Activated B cell treated with CpG ODN at 0.5 μM for 24 hours (primary cell): ENCODE measurements around the gene JTB. TPM values are rescaled to one million over a fixed set of nuclear protein-coding genes. Genes with fewer than 3 reads are reported as not detected.

Source experiments
- ATAC-seq: fragments of 200-7000 bp; cut with Tn5 transposase; one replicate; pipeline ENCODE4 v1.10.0; 2021; ENCODE audit warnings: low read depth, mild to moderate bottlenecking, moderate library complexity
- CTCF ChIA-PET: fragments of 350-600 bp; sonication (Branson Sonifier 250); formaldehyde crosslinking; loops from one replicate; lab custom pipeline; 2021; ENCODE audit warnings: antibody characterized with exemption; lab: Charles Lee
- POLR2A ChIA-PET: fragments of 350-600 bp; sonication (Branson Sonifier 250); formaldehyde crosslinking; loops from one replicate; lab custom pipeline; 2021; ENCODE audit warnings: antibody characterized with exemption; lab: Charles Lee
- DNase-seq: peaks from one replicate; pipeline ENCODE4 v3.0.0; 2022
- H3K27ac Mint-ChIP-seq: one replicate; pipeline ENCODE4 v1.8.0; 2020; ENCODE audit warnings: mixed read lengths
- H3K27me3 Mint-ChIP-seq: one replicate; pipeline ENCODE4 v1.8.0; 2021; ENCODE audit warnings: mixed read lengths
- H3K36me3 Mint-ChIP-seq: one replicate; pipeline ENCODE4 v1.8.0; 2021; ENCODE audit warnings: low read depth, mixed read lengths
- H3K4me1 Mint-ChIP-seq: one replicate; pipeline ENCODE4 v1.8.0; 2021; ENCODE audit warnings: mixed read lengths
- H3K4me3 Mint-ChIP-seq: one replicate; pipeline ENCODE4 v1.8.0; 2020; ENCODE audit warnings: mild to moderate bottlenecking, mixed read lengths
- H3K9me3 Mint-ChIP-seq: one replicate; pipeline ENCODE4 v1.8.0; 2020; ENCODE audit warnings: mixed read lengths
- CTCF ChIP-seq: fragments of 200-600 bp; IDR thresholded peaks from one replicate; pipeline ENCODE4 v1.8.0; 2022; ENCODE audit warnings: antibody characterized with exemption, mild to moderate bottlenecking
- intact Hi-C: fragments of 100-400 bp; cut with micrococcal nuclease; formaldehyde crosslinking; loops from one replicate; pipeline ENCODE4 v1.15.1; 2024
- total RNA-seq: library from RNA; stranded (reverse); gene quantifications from 2 replicates; pipeline ENCODE4 v1.2.3, GENCODE V29; 2022

The JTB gene
- total RNA-seq, 1 donor from 2014 or later = 137 TPM

- Mint-ChIP-seq H3K27ac (peak overlapping the region; percentile 26), H3K27me3 (no peaks in the 10 kb centered on the region), H3K9me3 (no peaks in the 10 kb centered on the region), H3K36me3 (peaks cover 68% of the 10 kb centered on the region), H3K4me1 (peaks cover 73% of the 10 kb centered on the region), H3K4me3 (no peak overlapping the region)
- no peak for DNase-seq
- TF ChIP-seq CTCF = no peak
- POLR2A ChIA-PET = interaction anchor here (0.6 to 8.3 kb wide), 6 partner anchors 11 to 243 kb away, joined by 3 to 234 read pairs (median 35); partner anchors contain the start of genes DENND4B, GATAD2B, JTB and RAB13
- no peak for ATAC-seq
- intact Hi-C loops = no loop called here
- CTCF ChIA-PET = no interaction called here
Measured at GRCh38 chr1:153960206-153960605, 17.3 kb downstream of the JTB start.

- ChIA-PET POLR2A (interaction anchor here (1.5 to 8.3 kb wide), 8 partner anchors 8 to 232 kb away, joined by 4 to 234 read pairs (median 35); partner anchors contain the start of genes CREB3L4, DENND4B, GATAD2B and INTS3), CTCF (no interaction called here)
- ATAC-seq (no peak), DNase-seq (no peak)
- intact Hi-C loops = loop anchor here (2.0 kb wide), 1 partner anchor 313 kb away; the partner anchor contains the start of gene HAX1
- no peak overlapping the region for H3K4me3 Mint-ChIP-seq
- peaks cover 77% of the 10 kb centered on the region for H3K4me1 Mint-ChIP-seq
- no peaks in the 10 kb centered on the region for H3K9me3 Mint-ChIP-seq
- H3K27me3 Mint-ChIP-seq = no peaks in the 10 kb centered on the region
- peaks cover 74% of the 10 kb centered on the region for H3K36me3 Mint-ChIP-seq
- H3K27ac Mint-ChIP-seq = peak overlapping the region; percentile 74
- TF ChIP-seq CTCF = no peak
Measured at GRCh38 chr1:153959454-153959853, 18.0 kb downstream of the JTB start.

GRCh38 chr1:153958961-153959260 is 18.6 kb downstream of the JTB start:
- TF ChIP-seq CTCF = no peak
- H3K4me1 Mint-ChIP-seq = peaks cover 78% of the 10 kb centered on the region
- CTCF ChIA-PET = interaction anchor here (1.0 to 2.9 kb wide), 2 partner anchors 8 to 19 kb away, joined by 4 to 14 read pairs; partner anchors contain the start of genes CREB3L4 and JTB

GRCh38 chr1:153958111-153958960 is 19.1 kb downstream of the JTB start, which contains the start of gene CRTC2:
Gene CRTC2 (minus strand): TSS chr1:153958612. CDS start chr1:153958497, 115 bp downstream.
- peak within 1 kb of the TSS; percentile 96 for H3K4me3 Mint-ChIP-seq
- no peaks in the 10 kb centered on the region for H3K9me3 Mint-ChIP-seq
- peaks cover 79% of the 10 kb centered on the region for H3K36me3 Mint-ChIP-seq
- H3K4me1 Mint-ChIP-seq = peaks cover 77% of the 10 kb centered on the region
- intact Hi-C loops = loop anchor here (1.0 to 2.0 kb wide), 8 partner anchors 9 to 314 kb away; partner anchors contain the start of genes CREB3L4, DENND4B, HAX1 and JTB
- H3K27ac Mint-ChIP-seq = peak within 1 kb of the TSS; percentile 96
- ChIA-PET POLR2A (interaction anchor here (0.6 to 8.3 kb wide), 19 partner anchors 9 to 336 kb away, joined by 3 to 234 read pairs (median 7); partner anchors contain the start of genes CHTOP, CREB3L4, DENND4B and GATAD2B), CTCF (interaction anchor here (1.0 to 2.9 kb wide), 4 partner anchors 9 to 137 kb away, joined by 4 to 14 read pairs (median 7); partner anchors contain the start of genes CREB3L4, JTB and RAB13)
- H3K27me3 Mint-ChIP-seq = no peaks in the 10 kb centered on the region
- TF ChIP-seq CTCF = no peak
- ATAC-seq (peak; percentile 83), DNase-seq (peak; percentile 92)

More at GRCh38 chr1:153958961-153959260, 18.6 kb downstream of the JTB start:
- ATAC-seq = no peak
- peak overlapping the region; percentile 96 for H3K4me3 Mint-ChIP-seq
- H3K27ac Mint-ChIP-seq = peak overlapping the region; percentile 96
- no peaks in the 10 kb centered on the region for H3K27me3 Mint-ChIP-seq
- peaks cover 79% of the 10 kb centered on the region for H3K36me3 Mint-ChIP-seq
- intact Hi-C loops = loop anchor here (1.0 to 2.0 kb wide), 8 partner anchors 8 to 314 kb away; partner anchors contain the start of genes CREB3L4, DENND4B, HAX1 and JTB
- H3K9me3 Mint-ChIP-seq = no peaks in the 10 kb centered on the region
- POLR2A ChIA-PET = interaction anchor here (0.7 to 8.3 kb wide), 14 partner anchors 8 to 325 kb away, joined by 3 to 234 read pairs (median 10); partner anchors contain the start of genes CHTOP, CREB3L4, DENND4B and GATAD2B
- DNase-seq = no peak
